HepG2 (cell line): Measurements from ENCODE around the gene TBX5.

ENCODE experiments used
- BHLHE40 ChIP-seq: IDR thresholded peaks from 2 replicates; pipeline ENCODE4 v1.6.1; 2011; ENCODE audit warnings: low read length, improper control_type of control experiment
- CBFB ChIP-seq: sonication (generic); formaldehyde crosslinking; IDR thresholded peaks from 2 replicates; pipeline ENCODE4 v1.4.0; 2020; ENCODE audit warnings: missing genetic modification reagents
- CEBPZ ChIP-seq: IDR thresholded peaks from 2 replicates; pipeline ENCODE4 v1.6.1; 2012; ENCODE audit warnings: low read length, improper control_type of control experiment
- ELF1 ChIP-seq: sonication (generic); formaldehyde crosslinking; IDR thresholded peaks from 2 replicates; pipeline ENCODE4 v1.4.0; 2020; ENCODE audit warnings: missing genetic modification reagents
- EZH2 ChIP-seq: conservative IDR thresholded peaks from 2 replicates; pipeline ENCODE4 v1.6.1; 2012; ENCODE audit warnings: mild to moderate bottlenecking, low read depth, low read length, moderate library complexity
- HNRNPK ChIP-seq: fragments of 200-400 bp; formaldehyde crosslinking; IDR thresholded peaks from 2 replicates; pipeline ENCODE4 v1.6.1; 2018; ENCODE audit warnings: low read length, low read depth, moderate library complexity, mild to moderate bottlenecking; ENCODE audit not compliant: poor library complexity, severe bottlenecking
- JUNB ChIP-seq: sonication (generic); formaldehyde crosslinking; IDR thresholded peaks from 2 replicates; pipeline ENCODE4 v1.8.0; 2022; ENCODE audit warnings: missing genetic modification reagents, mild to moderate bottlenecking, borderline replicate concordance
- POLR2AphosphoS5 ChIP-seq: IDR thresholded peaks from 2 replicates; pipeline ENCODE4 v1.6.1; 2012; ENCODE audit warnings: low read depth, low read length
- SRSF9 ChIP-seq: fragments of 200-400 bp; formaldehyde crosslinking; IDR thresholded peaks from 2 replicates; pipeline ENCODE4 v1.6.1; 2018; ENCODE audit warnings: borderline replicate concordance, mild to moderate bottlenecking, low read depth, low read length; ENCODE audit not compliant: insufficient read depth, poor library complexity, severe bottlenecking

GRCh38 chr12:114334395-114334794, 71.5 kb downstream of the TBX5 start:
- TF ChIP-seq JUNB (no peak), POLR2AphosphoS5 (no peak), BHLHE40 (no peak), SRSF9 (no peak), HNRNPK (no peak), CBFB (CRISPR knock-in tag) (no peak), CEBPZ (no peak), ELF1 (no peak), EZH2 (no peak)
